ENCODE results near the gene DCAF17. TPM values are rescaled to one million over a fixed set of nuclear protein-coding genes. Genes with fewer than 3 reads are reported as not detected.
A peak's percentile ranks its signal among the peaks of the same experiment; 100 is the strongest.

DCAF17 gene
- total and polyA plus RNA-seq, 2 of the 13 experiments (the other 11 are each of a cell fraction or from before 2014, with no cell fraction given), result 13.7 to 30.0 TPM

- in situ Hi-C loops (cut with HindIII; ENCODE audit: extremely low pct_ligation_motif_present, low pct_unique_long_range_greater_than_20kb) (no loop called here), intact Hi-C loops (cut with micrococcal nuclease; ENCODE audit: unreplicated experiment) (no loop called here)
- peak; percentile 34; the same call in 1 of the 2 replicates for TF ChIP-seq MAFF (IDR thresholded peaks at IDR 0.05; ENCODE audit: low read depth, low read length)
- TF ChIP-seq PHF8 (CRISPR knock-in tag; IDR thresholded peaks at IDR 0.05), result no peak
- no peak for TF ChIP-seq HBP1 (CRISPR knock-in tag; IDR thresholded peaks at IDR 0.05; ENCODE audit: low read depth)
- TF ChIP-seq ZNF460 (CRISPR knock-in tag; IDR thresholded peaks at IDR 0.05; ENCODE audit: borderline replicate concordance), result no peak
- TF ChIP-seq ELF4 (CRISPR knock-in tag; IDR thresholded peaks at IDR 0.05; ENCODE audit: borderline replicate concordance), result no peak
- TF ChIP-seq MAFK (conservative IDR thresholded peaks at IDR 0.05 in 1 of 2, IDR thresholded peaks at IDR 0.05 in 1 of 2; ENCODE audit: low read length in 2 of 2), result peak; percentile 51 to 77; a peak in 2 of 4 replicates
- Histone ChIP-seq H2AFZ (ENCODE audit: low read length) (no peak overlapping the region), H3K36me3 (replicated peaks in 1 of 2; ENCODE audit: control insufficient read depth in 1 of 2, insufficient read depth in 2 of 2, low read length in 2 of 2) (peaks cover 0 to 19% of the 10 kb centered on the region in 2 experiments; a peak in 2 of 5 replicates), H3K27me3 (ENCODE audit: control insufficient read depth in 1 of 2, insufficient read depth in 2 of 2, low read length in 2 of 2) (no peaks in the 10 kb centered on the region), H3K79me2 (ENCODE audit: insufficient read depth, low read length) (no peaks in the 10 kb centered on the region), H3K9ac (ENCODE audit: insufficient read depth, low read depth, low read length) (no peak overlapping the region), H3K4me2 (ENCODE audit: low read depth, low read length) (no peak overlapping the region), H4K20me1 (ENCODE audit: insufficient read depth, low read length) (no peaks in the 10 kb centered on the region), H3K9me3 (ENCODE audit: low read length) (peaks cover 12% of the 10 kb centered on the region; the same call in 1 of the 2 replicates), H3K4me1 (ENCODE audit: insufficient read depth, low read length) (no peaks in the 10 kb centered on the region), H3K27ac (ENCODE audit: extremely low read length, insufficient read depth, low read length) (no peak overlapping the region), H3K4me3 (replicated peaks in 1 of 3; ENCODE audit: insufficient read depth in 1 of 3, low read depth in 2 of 3, low read length in 3 of 3) (no peak overlapping the region)
- DNase-seq (ENCODE audit: low spot score), result no peak
- 98% methylated on average over 6 of the region's 6 CpGs for WGBS (ENCODE audit: low lambda C conversion rate)
- no peak for FAIRE-seq
- CTCF ChIA-PET (ENCODE audit: low intra/inter-chr PET ratio, low total read pairs), result no interaction called here
- ATAC-seq, result no peak
- POLR2A ChIA-PET, result no interaction called here
- no TSS peak for BruUV-seq (replicated peaks)
Observed at GRCh38 chr2:171487201-171487600, 53.2 kb downstream of the DCAF17 start.

GRCh38 chr2:171487803-171488259 lies 53.8 kb downstream of the DCAF17 start:
- in situ Hi-C loops (cut with HindIII; ENCODE audit: extremely low pct_ligation_motif_present, low pct_unique_long_range_greater_than_20kb), result no loop called here
- TF ChIP-seq ZNF570 (CRISPR knock-in tag; IDR thresholded peaks at IDR 0.05; ENCODE audit: borderline replicate concordance) (no peak), ZC3H4 (CRISPR knock-in tag; IDR thresholded peaks at IDR 0.05; ENCODE audit: borderline replicate concordance) (no peak), ZSCAN20 (CRISPR knock-in tag; IDR thresholded peaks at IDR 0.05; ENCODE audit: borderline replicate concordance) (no peak), ARNT (IDR thresholded peaks at IDR 0.05) (no peak), HMG20A (CRISPR knock-in tag; IDR thresholded peaks at IDR 0.05; ENCODE audit: borderline replicate concordance) (no peak), FOSL2 (CRISPR knock-in tag; IDR thresholded peaks at IDR 0.05) (no peak), BHLHE40 (IDR thresholded peaks at IDR 0.05; ENCODE audit: low read length) (no peak), ZNF607 (CRISPR knock-in tag; IDR thresholded peaks at IDR 0.05; ENCODE audit: borderline replicate concordance) (no peak), ZNF350 (CRISPR knock-in tag; IDR thresholded peaks at IDR 0.05; ENCODE audit: borderline replicate concordance, low read depth) (no peak)

More at GRCh38 chr2:171487803-171488259, 53.8 kb downstream of the DCAF17 start:
- no peaks in the 10 kb centered on the region for H3K4me1 ChIP-seq (ENCODE audit: insufficient read depth, low read length)
- peaks cover 12% of the 10 kb centered on the region; the same call in 1 of the 2 replicates for H3K9me3 ChIP-seq (ENCODE audit: low read length)
- POLR2A ChIA-PET, result no interaction called here
- no peak overlapping the region for H3K9ac ChIP-seq (ENCODE audit: insufficient read depth, low read depth, low read length)
- no peak overlapping the region for H3K27ac ChIP-seq (ENCODE audit: extremely low read length, insufficient read depth, low read length)
- no peak overlapping the region for H3K4me3 ChIP-seq (replicated peaks in 1 of 3; ENCODE audit: insufficient read depth in 1 of 3, low read depth in 2 of 3, low read length in 3 of 3)
- H3K27me3 ChIP-seq (ENCODE audit: control insufficient read depth in 1 of 2, insufficient read depth in 2 of 2, low read length in 2 of 2), result no peaks in the 10 kb centered on the region
- peaks cover 0 to 13% of the 10 kb centered on the region in 2 experiments; a peak in 2 of 5 replicates for H3K36me3 ChIP-seq (replicated peaks in 1 of 2; ENCODE audit: control insufficient read depth in 1 of 2, insufficient read depth in 2 of 2, low read length in 2 of 2)
- no peaks in the 10 kb centered on the region for H4K20me1 ChIP-seq (ENCODE audit: insufficient read depth, low read length)
- no peaks in the 10 kb centered on the region for H3K79me2 ChIP-seq (ENCODE audit: insufficient read depth, low read length)
- no peak overlapping the region for H3K4me2 ChIP-seq (ENCODE audit: low read depth, low read length)
- DNase-seq (ENCODE audit: low spot score) (no peak), ATAC-seq (no peak), FAIRE-seq (no peak)
- CTCF ChIA-PET (ENCODE audit: low intra/inter-chr PET ratio, low total read pairs), result no interaction called here
- BruUV-seq (replicated peaks), result no TSS peak
- WGBS (ENCODE audit: low lambda C conversion rate), result 92% methylated on average over 4 of the region's 4 CpGs
- H2AFZ ChIP-seq (ENCODE audit: low read length), result no peak overlapping the region
- intact Hi-C loops (cut with micrococcal nuclease; ENCODE audit: unreplicated experiment), result no loop called here
